ENCODE results near the gene TPGS2. TPM values are rescaled to one million over a fixed set of nuclear protein-coding genes. Genes with fewer than 3 reads are reported as not detected.
A peak's percentile ranks its signal among the peaks of the same experiment; 100 is the strongest.

Gene TPGS2
- 235 and 257 TPM in 2 replicates for polyA plus RNA-seq (2012; rRNA removed)
- polyA plus RNA-seq (2012; cell fraction: cytosol; rRNA removed): 216 and 284 TPM in 2 replicates
- polyA plus RNA-seq (2012; cell fraction: nucleus; rRNA removed): 59.4 and 111 TPM in 2 replicates

- 0% methylated on average over 24 of the region's 83 CpGs for WGBS (ENCODE audit: low lambda C conversion rate)
- peak within 1 kb of the TSS; percentile 88 for H3K4me2 ChIP-seq
- peaks cover 67% of the 10 kb centered on the region for H3K79me2 ChIP-seq (ENCODE audit: insufficient read depth)
- POLR2A ChIA-PET: interaction anchor here (1.0 kb wide), 1 partner anchor 433 kb away, joined by 3 read pairs; no protein-coding TSS in a partner anchor
- H3F3A ChIP-seq (replicated peaks; ENCODE audit: insufficient read depth): peaks cover 3% of the 10 kb centered on the region
- no peaks in the 10 kb centered on the region for H3K9me3 ChIP-seq
- H3K4me3 ChIP-seq (ENCODE audit: low read depth in 2 of 2, low read length in 1 of 2): peak within 1 kb of the TSS; percentile 95 to 97
- H3K4me1 ChIP-seq (ENCODE audit: control insufficient read depth in 1 of 2, insufficient read depth in 2 of 2, low read depth in 1 of 2, low read length in 1 of 2): peaks cover 7 to 9% of the 10 kb centered on the region in 2 experiments; a peak in 3 of 4 replicates
- no peaks in the 10 kb centered on the region for H3K9me2 ChIP-seq
- H2AFZ ChIP-seq (ENCODE audit: low read depth): peak within 1 kb of the TSS; percentile 95
- peak within 1 kb of the TSS; percentile 75 to 93 for H3K27ac ChIP-seq (ENCODE audit: low read depth in 2 of 2, low read length in 1 of 2)
- peak within 1 kb of the TSS; percentile 90 for H3K9ac ChIP-seq
- DNase-seq: peak; percentile 96
- H4K20me1 ChIP-seq (ENCODE audit: insufficient read depth): no peaks in the 10 kb centered on the region
- CTCF ChIA-PET: interaction anchor here (0.7 to 3.3 kb wide), 11 partner anchors 9 to 192 kb away, joined by 3 to 11 read pairs (median 4); no protein-coding TSS in a partner anchor
- no peaks in the 10 kb centered on the region for H3K27me3 ChIP-seq (ENCODE audit: insufficient read depth)
- peaks cover 0 to 10% of the 10 kb centered on the region in 2 experiments for H3K36me3 ChIP-seq (replicated peaks in 1 of 2; ENCODE audit: control insufficient read depth in 1 of 2, insufficient read depth in 2 of 2, low read length in 1 of 2)
- TF ChIP-seq USF1 (IDR thresholded peaks at IDR 0.05; ENCODE audit: borderline replicate concordance, low read depth) (no peak), REST (IDR thresholded peaks at IDR 0.05; ENCODE audit: low read depth, low read length) (no peak), RXRA (IDR thresholded peaks at IDR 0.05; ENCODE audit: borderline replicate concordance, low read depth) (no peak), POLR2AphosphoS5 (IDR thresholded peaks at IDR 0.05; ENCODE audit: low read depth, low read length) (no peak; the same call in 1 of the 2 replicates), GABPA (IDR thresholded peaks at IDR 0.05; ENCODE audit: low read depth) (0 out of 2 replicates have a peak, but pooled peaks have one; percentile 7), IRF3 (IDR thresholded peaks at IDR 0.05; ENCODE audit: low read depth, low read length) (no peak), JUND (IDR thresholded peaks at IDR 0.05) (no peak), TEAD4 (IDR thresholded peaks at IDR 0.05; ENCODE audit: borderline replicate concordance, insufficient read depth) (no peak), MEF2A (IDR thresholded peaks at IDR 0.05; ENCODE audit: borderline replicate concordance, low read depth) (no peak), GATA2 (CRISPR knock-in tag; IDR thresholded peaks at IDR 0.05) (no peak), EZH2phosphoT487 (IDR thresholded peaks at IDR 0.05; ENCODE audit: borderline replicate concordance, low read depth) (no peak), SMC3 (IDR thresholded peaks at IDR 0.05; ENCODE audit: low read depth, low read length) (peak; percentile 2; the same call in 1 of the 2 replicates), RFX5 (IDR thresholded peaks at IDR 0.05; ENCODE audit: low read length) (no peak), RCOR1 (IDR thresholded peaks at IDR 0.05; ENCODE audit: low read length) (peak; percentile 52), EP300 (IDR thresholded peaks at IDR 0.05; ENCODE audit: borderline replicate concordance in 1 of 2, low read depth in 1 of 2, low read length in 1 of 2) (peak in 1 of 2 experiments; percentile 11; a peak in 1 of 4 replicates), PBX3 (IDR thresholded peaks at IDR 0.05) (no peak), MAX (IDR thresholded peaks at IDR 0.05; ENCODE audit: low read depth) (peak; percentile 73; the same call in 1 of the 2 replicates), MXI1 (IDR thresholded peaks at IDR 0.05; ENCODE audit: low read depth, low read length) (peak; percentile 48), TAF1 (IDR thresholded peaks at IDR 0.05; ENCODE audit: borderline replicate concordance, low read depth, low read length) (no peak), YY1 (IDR thresholded peaks at IDR 0.05; ENCODE audit: low read depth) (peak; percentile 92), FOXM1 (IDR thresholded peaks at IDR 0.05; ENCODE audit: low read depth) (peak; percentile 64; the same call in 1 of the 2 replicates), ELF1 (IDR thresholded peaks at IDR 0.05) (no peak), RAD21 (IDR thresholded peaks at IDR 0.05; ENCODE audit: low read length) (no peak), NFIC (IDR thresholded peaks at IDR 0.05; ENCODE audit: borderline replicate concordance) (no peak), FOXJ3 (CRISPR knock-in tag; IDR thresholded peaks at IDR 0.05) (no peak), TCF12 (IDR thresholded peaks at IDR 0.05) (no peak), NRF1 (IDR thresholded peaks at IDR 0.05; ENCODE audit: low read depth, low read length) (peak; percentile 65)
Measured at GRCh38 chr18:36828630-36829361, at the start of gene TPGS2, which contains the start of gene KIAA1328. TPGS2 (minus strand) TSS chr18:36829002; CDS start chr18:36828767, 235 bp downstream. KIAA1328 (plus strand) TSS chr18:36829127; CDS start chr18:36829139, 12 bp downstream.

Data from SK-N-SH (cell line).